GM12891 (cell line): ENCODE measurements around the gene CMSS1.

Source experiments
- DNase-seq: peaks from one replicate; pipeline ENCODE4 v3.0.0; 2011; ENCODE audit warnings: low spot score; ENCODE audit not compliant: insufficient read length
- FAIRE-seq: peaks from 2 replicates; lab custom pipeline; 2011; peaks lifted over from hg19 to GRCh38; lab: Jason Lieb, UNC
- PAX5 ChIP-seq: IDR thresholded peaks from 2 replicates; pipeline ENCODE4 v1.6.1; 2011; ENCODE audit warnings: low read length, moderate library complexity, mild to moderate bottlenecking; ENCODE audit not compliant: insufficient read depth, severe bottlenecking
- POLR2A ChIP-seq: IDR thresholded peaks from 2 replicates; pipeline ENCODE4 v1.6.1; 2011; ENCODE audit warnings: low read depth, low read length, control low read depth
- POLR2AphosphoS5 ChIP-seq: IDR thresholded peaks from 2 replicates; pipeline ENCODE4 v1.6.1; 2011; ENCODE audit warnings: low read depth, low read length, control low read depth
- POU2F2 ChIP-seq: IDR thresholded peaks from 2 replicates; pipeline ENCODE4 v1.6.1; 2011; ENCODE audit warnings: low read depth, mild to moderate bottlenecking, control low read depth, low read length, moderate library complexity
- SPI1 ChIP-seq: IDR thresholded peaks from 2 replicates; pipeline ENCODE4 v1.6.1; 2011; ENCODE audit warnings: low read depth, low read length, control low read depth
- TAF1 ChIP-seq: IDR thresholded peaks from 2 replicates; pipeline ENCODE4 v1.6.1; 2011; ENCODE audit warnings: low read depth, low read length, control low read depth

Gene CMSS1

DNA sequence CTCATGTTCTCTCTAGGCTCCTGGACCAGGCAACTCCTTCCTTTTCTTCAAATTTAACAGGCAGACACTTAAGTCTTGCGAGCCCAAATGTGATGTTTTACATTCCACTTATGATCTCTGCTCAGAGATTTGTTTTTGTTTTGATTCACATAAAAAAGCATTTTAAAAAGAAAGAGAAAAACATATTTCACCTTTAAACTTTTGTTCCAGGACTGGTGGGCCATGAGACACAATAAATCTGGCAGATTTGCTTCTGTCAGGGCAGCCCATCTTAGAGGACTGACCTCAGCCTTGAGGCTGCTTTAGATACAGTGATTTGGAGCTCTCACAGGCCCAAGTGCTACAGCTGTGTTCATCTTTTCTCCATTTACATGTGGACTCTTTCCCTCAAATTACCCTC, 52.0 kb downstream of the CMSS1 start:
- no peak for FAIRE-seq

DNA sequence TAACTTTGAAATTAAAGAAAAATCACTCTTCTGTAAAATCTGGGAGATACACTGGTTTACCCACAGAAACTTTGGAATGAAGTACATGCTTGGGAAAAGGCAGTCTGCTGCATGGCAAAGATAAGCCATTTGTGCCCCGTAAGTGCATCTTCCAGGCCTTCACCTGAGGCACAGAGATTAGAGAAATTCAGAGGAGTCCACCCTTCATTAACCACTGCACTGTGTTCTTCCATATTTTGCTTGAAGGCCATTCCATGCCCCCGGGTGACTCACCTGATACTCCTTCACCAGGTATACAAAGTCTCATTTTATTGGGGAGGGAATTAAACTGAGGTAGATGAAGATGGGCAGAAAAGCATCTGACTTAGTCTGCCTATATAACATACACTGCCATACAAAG, 53.0 kb downstream of the CMSS1 start:
- FAIRE-seq: no peak
- TF ChIP-seq POLR2A: no peak
- TF ChIP-seq SPI1: no peak
- no peak for TF ChIP-seq TAF1
- TF ChIP-seq PAX5: no peak
- no peak for TF ChIP-seq POU2F2
- TF ChIP-seq POLR2AphosphoS5: no peak
- no peak for DNase-seq

More for the DNA sequence above, 52.0 kb downstream of the CMSS1 start:
- no peak for TF ChIP-seq PAX5
- no peak for TF ChIP-seq POLR2AphosphoS5
- no peak for TF ChIP-seq POU2F2
- no peak for TF ChIP-seq SPI1
- no peak for TF ChIP-seq TAF1
- no peak for TF ChIP-seq POLR2A
- no peak for DNase-seq

DNA sequence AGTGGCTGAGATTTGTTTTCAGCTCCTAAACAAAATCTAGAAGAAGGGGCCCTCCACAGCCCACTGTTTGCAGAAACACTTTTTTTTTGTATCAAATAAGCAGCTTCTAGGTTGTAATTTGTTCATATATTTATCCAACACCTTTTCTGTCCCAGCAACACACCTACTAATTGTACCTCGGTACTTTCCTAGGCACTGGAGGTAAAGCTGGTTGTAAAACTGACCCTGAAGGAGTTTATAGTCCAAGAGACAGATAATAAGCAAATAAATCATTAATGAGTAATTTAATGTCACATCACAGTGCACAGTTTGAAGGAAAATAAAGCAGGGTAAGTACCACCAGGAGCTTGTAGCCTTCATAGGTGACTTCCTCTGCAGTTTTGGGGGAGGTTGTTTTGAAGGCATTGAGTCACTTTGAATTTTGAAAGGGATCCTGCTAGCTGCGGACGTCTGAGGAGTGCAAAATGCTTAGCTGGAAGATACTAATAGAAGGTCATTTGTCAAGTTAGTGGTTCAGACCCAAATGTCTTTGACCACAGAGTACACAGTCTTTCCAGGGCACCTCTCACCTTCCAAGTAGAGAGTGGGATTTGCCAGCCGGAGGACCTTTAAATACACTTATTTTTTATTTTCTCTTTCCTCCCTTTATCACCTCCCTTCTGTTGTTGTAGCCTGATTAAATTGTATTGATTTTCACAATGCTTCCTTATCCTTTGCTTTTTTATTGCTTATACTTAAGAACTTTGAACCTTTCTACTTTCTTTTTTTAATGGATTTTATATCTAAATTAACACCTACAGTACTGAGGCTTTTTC, 53.8 kb downstream of the CMSS1 start:
- TF ChIP-seq POLR2AphosphoS5 (no peak), SPI1 (no peak), TAF1 (no peak), POLR2A (no peak)
- no peak for FAIRE-seq
- no peak for DNase-seq

DNA sequence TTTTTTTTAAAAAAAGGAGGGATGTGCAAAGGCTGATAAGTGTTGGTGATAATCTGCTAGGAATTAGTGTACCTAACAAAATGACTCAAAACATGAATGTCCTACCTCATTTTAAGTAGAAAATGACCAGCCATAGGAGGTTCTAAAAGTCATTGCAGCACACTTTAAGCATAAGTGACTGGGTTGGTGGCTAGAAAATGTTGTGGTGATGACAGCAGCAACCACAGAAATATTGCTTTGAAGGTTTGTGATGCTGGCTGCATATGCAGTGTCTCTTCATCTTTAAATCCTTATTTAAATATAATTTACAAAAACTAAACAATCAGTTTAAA, 55.2 kb downstream of the CMSS1 start:
- FAIRE-seq (peak; percentile 45), DNase-seq (no peak)
- TF ChIP-seq POLR2A: no peak
- no peak for TF ChIP-seq POLR2AphosphoS5
- peak; percentile 63; the same call in 1 of the 2 replicates for TF ChIP-seq POU2F2
- no peak for TF ChIP-seq PAX5
- no peak for TF ChIP-seq TAF1
- no peak for TF ChIP-seq SPI1

DNA sequence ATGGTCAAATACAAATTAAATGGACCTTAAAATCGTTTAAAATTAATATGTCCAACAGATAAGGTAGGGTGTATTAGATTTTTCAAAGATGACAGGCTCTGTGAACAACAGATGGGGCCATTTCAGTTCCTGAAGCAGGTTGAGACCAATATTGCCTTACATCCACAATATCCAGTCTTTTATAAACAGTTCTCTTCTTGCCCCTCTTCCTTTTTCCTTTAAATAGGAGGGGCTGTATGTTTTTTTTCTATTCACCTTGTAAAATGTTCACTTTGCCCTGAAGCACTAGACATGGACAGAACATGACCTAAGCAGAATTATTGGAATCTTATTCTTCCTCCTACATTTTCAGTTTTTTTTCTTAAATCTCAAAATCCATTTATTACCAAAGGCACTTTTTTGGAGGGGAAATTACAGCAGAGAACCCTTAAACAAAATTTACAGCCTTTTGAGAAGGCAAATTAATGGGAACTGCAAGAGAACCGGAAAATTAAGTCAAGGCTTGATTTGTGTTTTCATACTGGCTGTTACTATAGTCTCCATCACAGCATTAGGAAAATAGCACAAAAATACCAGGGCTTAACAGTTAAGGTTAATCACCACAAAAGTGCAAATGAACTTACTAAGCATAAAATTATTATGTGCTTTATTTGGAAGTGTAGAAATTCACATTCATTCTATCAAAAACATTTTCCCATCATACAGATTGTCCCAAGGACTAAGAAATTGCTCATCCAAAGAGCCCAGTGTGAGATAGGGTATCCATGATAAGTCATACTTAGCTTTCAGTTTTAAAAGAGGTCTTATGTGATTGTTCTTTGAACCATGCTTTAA, 55.8 kb downstream of the CMSS1 start:
- TF ChIP-seq POU2F2: no peak
- no peak for TF ChIP-seq SPI1
- TF ChIP-seq PAX5: no peak
- no peak for TF ChIP-seq POLR2AphosphoS5
- no peak for TF ChIP-seq TAF1
- no peak for TF ChIP-seq POLR2A
- no peak for FAIRE-seq

DNA sequence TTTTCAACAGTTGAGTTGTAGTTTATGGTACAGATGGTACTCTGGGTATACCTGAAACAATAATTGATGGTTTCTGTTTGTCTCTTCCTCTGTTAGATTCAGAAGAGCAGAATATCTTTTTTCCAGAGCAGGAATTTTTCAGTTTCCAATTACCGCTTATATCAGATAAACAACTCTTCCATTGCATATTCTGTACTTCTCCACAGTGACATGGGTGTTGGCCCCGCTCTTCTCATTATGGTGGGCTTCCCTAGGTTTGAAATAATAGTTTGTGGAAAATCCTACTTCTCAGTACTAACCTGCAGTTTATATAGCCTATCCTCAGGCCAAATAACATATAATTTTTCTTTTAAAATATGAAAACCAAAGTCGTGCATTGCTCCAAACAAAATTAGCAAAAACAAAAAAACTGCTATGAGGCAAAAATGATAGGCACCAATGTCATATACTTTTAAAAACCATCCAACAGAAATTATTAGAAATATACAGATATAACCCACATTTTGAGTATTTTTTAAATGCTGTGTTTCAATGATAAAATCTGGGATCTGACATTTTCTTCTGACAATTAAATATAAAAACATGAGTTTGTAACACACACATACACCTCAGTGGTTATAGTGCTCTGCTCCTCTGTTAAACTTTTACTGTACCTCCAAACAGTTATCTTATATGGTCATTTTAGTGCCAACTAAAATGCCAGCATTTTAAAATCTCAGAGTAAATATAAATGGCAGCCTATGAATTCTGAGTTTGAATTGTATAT, 56.8 kb downstream of the CMSS1 start:
- TF ChIP-seq SPI1: no peak
- no peak for TF ChIP-seq POLR2AphosphoS5
- no peak for TF ChIP-seq PAX5
- no peak for TF ChIP-seq POLR2A
- TF ChIP-seq POU2F2: no peak
- no peak for TF ChIP-seq TAF1
- DNase-seq (no peak), FAIRE-seq (no peak)

More for the DNA sequence above, 55.8 kb downstream of the CMSS1 start:
- DNase-seq: no peak

DNA sequence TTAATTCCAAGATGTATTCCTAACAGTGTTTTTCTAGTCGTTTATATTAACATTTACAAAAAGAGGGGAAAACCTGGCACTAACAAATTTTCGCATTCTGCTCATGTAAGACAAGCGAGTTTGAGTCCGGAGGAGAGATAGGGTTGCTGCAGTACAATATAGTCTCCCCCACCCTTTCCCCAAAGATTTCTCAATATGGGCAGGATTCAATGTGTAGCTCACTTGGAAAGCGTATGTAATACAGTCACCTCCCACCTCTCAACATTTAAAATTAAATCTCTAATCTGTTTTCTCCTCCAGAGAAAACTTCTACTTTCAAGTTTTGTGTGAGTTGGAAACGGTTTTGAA, 57.9 kb downstream of the CMSS1 start:
- DNase-seq (no peak), FAIRE-seq (no peak)
- no peak for TF ChIP-seq POLR2AphosphoS5
- no peak for TF ChIP-seq POLR2A
- no peak for TF ChIP-seq PAX5
- no peak for TF ChIP-seq TAF1
- TF ChIP-seq POU2F2: no peak
- no peak for TF ChIP-seq SPI1

DNA sequence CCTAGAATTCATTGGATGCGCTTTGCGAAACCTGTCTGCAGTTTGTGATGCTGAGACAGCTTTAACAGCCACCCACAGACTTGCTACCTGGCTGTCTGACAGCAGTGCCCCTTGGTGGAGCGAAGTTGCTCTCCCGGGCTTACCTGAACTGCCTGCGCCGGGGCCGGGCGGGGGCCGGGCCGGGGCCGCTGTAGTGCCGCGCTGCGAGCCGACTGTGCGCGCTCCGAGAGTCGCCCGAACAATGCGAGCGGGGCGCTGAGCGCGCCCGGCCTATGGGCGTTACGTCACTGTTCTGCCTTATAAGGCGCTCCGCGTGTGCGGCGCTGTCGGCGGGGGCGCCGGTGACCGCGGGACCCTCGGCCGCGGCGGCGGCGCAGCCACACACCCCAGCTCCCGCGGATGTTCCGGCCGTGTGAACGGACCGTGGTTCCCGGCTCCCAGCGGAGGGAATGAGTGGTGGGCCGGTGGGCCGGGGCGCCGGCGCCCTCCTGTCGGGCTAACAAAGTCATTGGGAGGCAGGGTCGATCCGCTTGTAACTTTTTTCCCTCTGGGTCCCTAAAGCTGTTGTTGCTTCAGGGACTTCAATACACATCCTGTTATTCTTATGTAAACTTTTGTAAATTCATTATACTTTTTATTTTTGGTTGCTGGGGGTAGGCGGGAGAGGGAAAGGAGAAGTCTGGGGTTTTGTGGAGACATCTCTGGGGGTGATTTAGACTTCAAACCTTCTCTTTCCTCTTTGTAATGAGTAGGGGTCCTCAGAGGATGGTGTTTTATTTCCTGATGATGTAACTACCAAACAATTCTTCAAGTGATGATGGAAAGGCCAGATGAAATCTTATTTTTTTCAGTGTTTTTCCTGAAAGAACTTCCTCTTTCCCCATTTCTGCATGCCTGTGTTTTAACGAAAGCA, 58.5 kb downstream of the CMSS1 start:
- peak; percentile 90 for TF ChIP-seq POLR2A
- 0 out of 2 replicates have a peak, but pooled peaks have one; percentile 57 for TF ChIP-seq POU2F2
- no peak for TF ChIP-seq SPI1
- TF ChIP-seq TAF1: peak; percentile 94
- peak; percentile 15 for TF ChIP-seq PAX5
- peak; percentile 86 for TF ChIP-seq POLR2AphosphoS5
- DNase-seq: peak; percentile 51
- FAIRE-seq: peak; percentile 97
